Measurements from ENCODE around the gene UBR1. TPM values are rescaled to one million over a fixed set of nuclear protein-coding genes. Genes with fewer than 3 reads are reported as not detected.

Gene UBR1
- total RNA-seq, 1 experiment from 2014 or later, result 17.9 TPM

DNA sequence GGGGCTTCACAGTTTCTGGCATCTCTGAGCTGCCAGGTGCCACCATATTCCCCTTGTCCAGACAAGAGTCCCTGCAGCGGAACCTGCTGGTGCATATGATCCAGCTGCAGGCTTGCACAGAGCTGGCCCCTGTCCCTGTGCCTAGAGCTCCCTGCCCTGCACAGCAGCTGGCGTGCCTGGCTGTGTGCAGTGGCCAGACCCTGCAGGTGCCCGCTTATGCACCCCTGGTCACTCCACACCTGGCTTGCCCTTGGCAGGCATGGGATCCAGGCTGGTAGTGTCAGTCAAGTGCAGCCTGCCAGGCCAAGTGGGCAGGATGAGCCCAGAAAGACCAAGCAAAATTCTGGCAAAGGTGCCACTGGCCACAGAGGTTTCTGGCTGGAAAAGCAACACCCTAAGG, 96.6 kb downstream of the UBR1 start:
- H3K9ac ChIP-seq (ENCODE audit: low read length), result no peak overlapping the region
- no peak overlapping the region for H3K4me3 ChIP-seq (replicated peaks in 1 of 2; ENCODE audit: low read depth in 1 of 2, low read length in 2 of 2)
- ATAC-seq (no peak), DNase-seq (ENCODE audit: low read depth, low spot score) (no peak)
- POLR2A ChIA-PET, result no interaction called here
- no peak overlapping the region for H3K4me2 ChIP-seq (ENCODE audit: low read length)
- no peak overlapping the region for H2AFZ ChIP-seq (ENCODE audit: low read depth, low read length, poor library complexity, severe bottlenecking)
- H3K27ac ChIP-seq (ENCODE audit: low read depth, low read length), result no peak overlapping the region
- RAD21 ChIA-PET (ENCODE audit: low non-redundant PET in 1 of 2, low total read pairs in 2 of 2, uncharacterized antibody in 2 of 2, unreplicated experiment in 2 of 2), result no interaction called here
- no peaks in the 10 kb centered on the region for H3K9me3 ChIP-seq (ENCODE audit: control insufficient read depth in 1 of 2, insufficient read depth in 1 of 2, low read depth in 1 of 2, low read length in 2 of 2)
- H3K27me3 ChIP-seq (ENCODE audit: insufficient read depth, low read length), result no peaks in the 10 kb centered on the region
- TF ChIP-seq CEBPB (IDR thresholded peaks at IDR 0.05; ENCODE audit: low read depth), result no peak
- no peak for TF ChIP-seq ZNF274 (IDR thresholded peaks at IDR 0.05; ENCODE audit: low read depth, low read length)
- TF ChIP-seq TCF7L2 (IDR thresholded peaks at IDR 0.05; ENCODE audit: borderline replicate concordance, extremely low read depth, insufficient read depth, insufficient read length), result no peak
- TF ChIP-seq JUND (IDR thresholded peaks at IDR 0.05), result no peak
- TF ChIP-seq, protein P1, sequence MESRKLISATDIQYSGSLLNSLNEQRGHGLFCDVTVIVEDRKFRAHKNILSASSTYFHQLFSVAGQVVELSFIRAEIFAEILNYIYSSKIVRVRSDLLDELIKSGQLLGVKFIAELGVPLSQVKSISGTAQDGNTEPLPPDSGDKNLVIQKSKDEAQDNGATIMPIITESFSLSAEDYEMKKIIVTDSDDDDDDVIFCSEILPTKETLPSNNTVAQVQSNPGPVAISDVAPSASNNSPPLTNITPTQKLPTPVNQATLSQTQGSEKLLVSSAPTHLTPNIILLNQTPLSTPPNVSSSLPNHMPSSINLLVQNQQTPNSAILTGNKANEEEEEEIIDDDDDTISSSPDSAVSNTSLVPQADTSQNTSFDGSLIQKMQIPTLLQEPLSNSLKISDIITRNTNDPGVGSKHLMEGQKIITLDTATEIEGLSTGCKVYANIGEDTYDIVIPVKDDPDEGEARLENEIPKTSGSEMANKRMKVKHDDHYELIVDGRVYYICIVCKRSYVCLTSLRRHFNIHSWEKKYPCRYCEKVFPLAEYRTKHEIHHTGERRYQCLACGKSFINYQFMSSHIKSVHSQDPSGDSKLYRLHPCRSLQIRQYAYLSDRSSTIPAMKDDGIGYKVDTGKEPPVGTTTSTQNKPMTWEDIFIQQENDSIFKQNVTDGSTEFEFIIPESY (IDR thresholded peaks at IDR 0.05; ENCODE audit: extremely low read depth, insufficient replicate concordance, low read length), result no peak
- TF ChIP-seq ZFX (IDR thresholded peaks at IDR 0.05), result no peak
- TF ChIP-seq SP1 (IDR thresholded peaks at IDR 0.05; ENCODE audit: low read depth), result no peak
- TF ChIP-seq ELF1 (IDR thresholded peaks at IDR 0.05; ENCODE audit: borderline replicate concordance, low read depth), result no peak
- TF ChIP-seq, protein P2, sequence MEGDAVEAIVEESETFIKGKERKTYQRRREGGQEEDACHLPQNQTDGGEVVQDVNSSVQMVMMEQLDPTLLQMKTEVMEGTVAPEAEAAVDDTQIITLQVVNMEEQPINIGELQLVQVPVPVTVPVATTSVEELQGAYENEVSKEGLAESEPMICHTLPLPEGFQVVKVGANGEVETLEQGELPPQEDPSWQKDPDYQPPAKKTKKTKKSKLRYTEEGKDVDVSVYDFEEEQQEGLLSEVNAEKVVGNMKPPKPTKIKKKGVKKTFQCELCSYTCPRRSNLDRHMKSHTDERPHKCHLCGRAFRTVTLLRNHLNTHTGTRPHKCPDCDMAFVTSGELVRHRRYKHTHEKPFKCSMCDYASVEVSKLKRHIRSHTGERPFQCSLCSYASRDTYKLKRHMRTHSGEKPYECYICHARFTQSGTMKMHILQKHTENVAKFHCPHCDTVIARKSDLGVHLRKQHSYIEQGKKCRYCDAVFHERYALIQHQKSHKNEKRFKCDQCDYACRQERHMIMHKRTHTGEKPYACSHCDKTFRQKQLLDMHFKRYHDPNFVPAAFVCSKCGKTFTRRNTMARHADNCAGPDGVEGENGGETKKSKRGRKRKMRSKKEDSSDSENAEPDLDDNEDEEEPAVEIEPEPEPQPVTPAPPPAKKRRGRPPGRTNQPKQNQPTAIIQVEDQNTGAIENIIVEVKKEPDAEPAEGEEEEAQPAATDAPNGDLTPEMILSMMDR (IDR thresholded peaks at IDR 0.05 in 2 of 3, conservative IDR thresholded peaks at IDR 0.05 in 1 of 3; ENCODE audit: borderline replicate concordance in 1 of 3, insufficient read depth in 1 of 3, low read depth in 2 of 3, low read length in 2 of 3), result no peak
- TF ChIP-seq EZH2 (IDR thresholded peaks at IDR 0.05), result no peak
- TF ChIP-seq YY1 (IDR thresholded peaks at IDR 0.05; ENCODE audit: extremely low read depth, insufficient replicate concordance, low read depth, low read length), result no peak
- no peak for TF ChIP-seq EGR1 (IDR thresholded peaks at IDR 0.05; ENCODE audit: low read depth)
- no peak for TF ChIP-seq SRF (IDR thresholded peaks at IDR 0.05; ENCODE audit: low read depth)
- TF ChIP-seq FOSL1 (IDR thresholded peaks at IDR 0.05; ENCODE audit: low read depth), result no peak
- TF ChIP-seq POLR2A (IDR thresholded peaks at IDR 0.05; ENCODE audit: borderline replicate concordance, extremely low read depth, insufficient read depth, insufficient read length), result no peak
- no peak for TF ChIP-seq EZH2phosphoT487 (IDR thresholded peaks at IDR 0.05; ENCODE audit: borderline replicate concordance)
- TF ChIP-seq, protein P3, sequence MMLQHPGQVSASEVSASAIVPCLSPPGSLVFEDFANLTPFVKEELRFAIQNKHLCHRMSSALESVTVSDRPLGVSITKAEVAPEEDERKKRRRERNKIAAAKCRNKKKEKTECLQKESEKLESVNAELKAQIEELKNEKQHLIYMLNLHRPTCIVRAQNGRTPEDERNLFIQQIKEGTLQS (IDR thresholded peaks at IDR 0.05), result no peak
- TF ChIP-seq RAD21 (IDR thresholded peaks at IDR 0.05; ENCODE audit: low read depth), result no peak
- TF ChIP-seq SIN3A (IDR thresholded peaks at IDR 0.05; ENCODE audit: low read depth), result no peak
- H3K9me2 ChIP-seq (ENCODE audit: insufficient read depth), result no peaks in the 10 kb centered on the region
- no TSS peak for BruUV-seq (replicated peaks)
- H3K79me2 ChIP-seq (ENCODE audit: insufficient read depth, low read length), result no peaks in the 10 kb centered on the region
- H3K36me3 ChIP-seq (ENCODE audit: control insufficient read depth in 1 of 2, insufficient read depth in 2 of 2, low read length in 2 of 2), result peaks cover 0 to 7% of the 10 kb centered on the region in 2 experiments; a peak in 2 of 4 replicates
- CTCF ChIA-PET, result no interaction called here
- intact Hi-C loops (cut with micrococcal nuclease), result no loop called here
- H4K20me1 ChIP-seq (ENCODE audit: insufficient read depth), result no peaks in the 10 kb centered on the region
- H3K4me1 ChIP-seq (ENCODE audit: control insufficient read depth in 1 of 2, insufficient read depth in 2 of 2, low read length in 2 of 2), result no peaks in the 10 kb centered on the region

All from HCT116 (cell line).